Small intestine (tissue), 7 donors: ENCODE results near the gene NPR2. TPM values are rescaled to one million over a fixed set of nuclear protein-coding genes. Genes with fewer than 3 reads are reported as not detected.

Experiments
- DNase-seq, 2 donors: peaks; one replicate each; pipeline versions ENCODE4 v3.0.0 to v3.0.0-alpha.2; 2013
- FAIRE-seq: peaks from 2 replicates; lab custom pipeline; 2012; peaks lifted over from hg19 to GRCh38; lab: Jason Lieb, UNC
- H3K27ac ChIP-seq, 3 donors: one replicate each; pipeline ENCODE4 v1.5.1; 2013; ENCODE audit warnings: low read length in 2 of 3, mild to moderate bottlenecking in 2 of 3, control low read depth in 1 of 3, inconsistent platforms in 1 of 3, low read depth in 1 of 3, moderate library complexity in 1 of 3
- H3K27me3 ChIP-seq, 3 donors: one replicate each; pipeline ENCODE4 v1.6.1; 2013; ENCODE audit warnings: low read length in 3 of 3, inconsistent platforms in 1 of 3; ENCODE audit not compliant: control insufficient read depth in 3 of 3, insufficient read depth in 3 of 3
- H3K36me3 ChIP-seq, 3 donors: one replicate each; pipeline ENCODE4 v1.6.1; 2013; ENCODE audit warnings: low read length in 3 of 3, inconsistent platforms in 1 of 3, low read depth in 1 of 3, mild to moderate bottlenecking in 1 of 3, moderate library complexity in 1 of 3; ENCODE audit not compliant: control insufficient read depth in 3 of 3, insufficient read depth in 2 of 3
- H3K4me1 ChIP-seq, 3 donors: one replicate each; pipeline ENCODE4 v1.6.1; 2013; ENCODE audit warnings: low read length in 2 of 3, inconsistent platforms in 1 of 3, low read depth in 1 of 3, mild to moderate bottlenecking in 1 of 3, moderate library complexity in 1 of 3; ENCODE audit not compliant: control insufficient read depth in 3 of 3, insufficient read depth in 2 of 3
- H3K4me3 ChIP-seq, 3 donors: one replicate each; pipeline ENCODE4 v1.5.1; 2013; ENCODE audit warnings: low read length in 3 of 3, control low read depth in 1 of 3, inconsistent platforms in 1 of 3, low read depth in 1 of 3, mild to moderate bottlenecking in 1 of 3, moderate library complexity in 1 of 3
- H3K9me3 ChIP-seq, 2 donors: one replicate each; pipeline ENCODE4 v1.6.1; 2013; ENCODE audit warnings: low read depth in 1 of 2, low read length in 1 of 2; ENCODE audit not compliant: control insufficient read depth in 2 of 2, insufficient read depth in 1 of 2
- WGBS, 3 donors: extraction: QIAGEN DNeasy Blood & Tissue Kit; methylation state at CpG; one replicate each; pipeline ENCODE4 v1.1.7; 2013; 5-methylcytosine and 5-hydroxymethylcytosine counted together
- polyA plus RNA-seq, 4 donors: library from polyadenylated mRNA; stranded (reverse) in 3 of 4; unstranded in 1 of 4; fragments of 200-250 nt in 3 of 4; fragments of 120-200 nt in 1 of 4; gene quantifications; one replicate each; pipeline versions ENCODE4 v1.2.1 to v1.2.3, GENCODE V29; 2013
- donor health status: healthy with polysubstance abuse.
- donor health status: control.
- donor health status: control.
- donor health status: Bipolar disorder and iron deficiency.
- donor health status: healthy.

NPR2 gene
- polyA plus RNA-seq, 4 donors: 0.89 to 12.0 (median 4.9) TPM

DNA sequence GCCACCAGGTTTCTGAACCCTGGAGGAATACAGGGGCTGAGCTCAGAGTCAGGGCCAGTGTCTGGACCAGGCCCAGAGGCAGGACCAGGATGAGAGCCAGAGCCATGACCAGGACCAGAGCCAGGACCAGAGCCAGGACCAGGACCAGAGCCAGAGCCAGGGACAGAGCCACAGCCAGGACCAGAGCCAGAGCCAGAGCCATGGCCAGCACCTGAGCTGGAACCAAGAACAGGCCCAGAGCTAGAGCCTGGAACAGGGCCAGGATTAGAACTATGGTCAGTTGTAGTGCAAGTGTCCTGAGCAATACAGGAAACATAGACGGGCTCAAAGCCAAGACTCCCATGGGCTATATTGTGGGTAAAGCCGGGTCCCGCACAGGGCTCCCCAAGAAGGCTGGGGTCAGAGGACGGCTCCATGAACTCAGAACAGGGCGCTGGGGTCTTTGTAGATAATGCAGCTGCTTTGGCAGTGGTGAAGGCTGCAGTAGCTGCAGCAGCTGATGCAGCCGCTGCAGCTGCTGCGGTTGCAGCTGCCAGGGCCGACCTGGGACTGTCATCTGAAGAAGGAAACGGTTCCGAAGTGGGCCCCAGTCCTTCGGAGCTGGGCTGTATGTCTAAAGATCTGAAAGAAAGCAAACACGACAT is 20.1 kb downstream of the NPR2 start:
- Histone ChIP-seq H3K27me3 (no peaks in the 10 kb centered on the region), H3K36me3 (peaks cover 0 to 35% (median 0%) of the 10 kb centered on the region in 3 donors), H3K4me3 (peak overlapping the region in 2 of 3 donors; percentile 21 to 46), H3K9me3 (no peaks in the 10 kb centered on the region), H3K4me1 (peaks cover 6 to 24% (median 10%) of the 10 kb centered on the region in 3 donors), H3K27ac (peak overlapping the region; percentile 57 to 83 (median 65))
- 8 to 11% (median 11%) methylated on average over 12 of the region's 12 CpGs for WGBS, 3 donors
- FAIRE-seq (no peak), DNase-seq (no peak)

DNA sequence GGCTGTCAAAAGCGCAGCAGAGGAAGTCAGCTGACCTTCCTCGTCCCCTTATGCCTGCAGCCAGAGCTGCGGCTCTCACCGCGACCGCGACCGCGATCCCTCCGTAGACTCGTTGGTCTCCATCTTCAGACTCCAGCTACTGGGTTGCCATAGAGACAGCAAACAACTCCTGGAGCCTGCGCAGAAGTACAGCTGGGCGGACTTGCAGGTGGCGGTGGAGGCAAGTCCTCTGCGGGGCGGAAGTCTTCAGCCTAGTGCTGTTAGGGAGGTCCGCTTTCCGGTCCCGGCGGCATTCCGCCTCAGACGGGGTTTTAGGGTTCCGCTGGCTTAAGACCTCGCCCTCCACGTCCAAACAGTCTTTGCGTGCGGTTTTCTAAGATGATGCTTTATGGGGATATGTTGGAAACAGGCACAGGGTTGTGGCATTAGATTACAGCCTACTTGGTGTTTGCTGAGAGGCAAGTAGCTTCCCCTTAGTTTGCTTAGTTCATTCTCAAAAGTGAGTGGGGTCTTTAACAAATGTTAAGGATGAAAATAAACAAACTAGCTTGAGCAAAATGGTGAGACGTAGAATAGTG is 20.7 kb downstream of the NPR2 start, which contains the start of gene SPAG8:
Gene SPAG8, minus strand, starts transcription at position 238 of the 578 bp plus-strand sequence. Its CDS starts 115 bp downstream, at position 123.
- H3K9me3 ChIP-seq: no peaks in the 10 kb centered on the region
- DNase-seq: peak; percentile 95 to 97
- peaks cover 0 to 30% (median 0%) of the 10 kb centered on the region in 3 donors for H3K36me3 ChIP-seq
- peaks cover 6 to 24% (median 10%) of the 10 kb centered on the region in 3 donors for H3K4me1 ChIP-seq
- H3K4me3 ChIP-seq: peak within 1 kb of the TSS in 2 of 3 donors; percentile 21 to 46
- 1 to 2% (median 2%) methylated on average over 27 to 28 of the region's 28 CpGs for WGBS, 3 donors
- H3K27ac ChIP-seq: peak within 1 kb of the TSS; percentile 65 to 98 (median 83)
- FAIRE-seq: no peak
- H3K27me3 ChIP-seq: no peaks in the 10 kb centered on the region

DNA sequence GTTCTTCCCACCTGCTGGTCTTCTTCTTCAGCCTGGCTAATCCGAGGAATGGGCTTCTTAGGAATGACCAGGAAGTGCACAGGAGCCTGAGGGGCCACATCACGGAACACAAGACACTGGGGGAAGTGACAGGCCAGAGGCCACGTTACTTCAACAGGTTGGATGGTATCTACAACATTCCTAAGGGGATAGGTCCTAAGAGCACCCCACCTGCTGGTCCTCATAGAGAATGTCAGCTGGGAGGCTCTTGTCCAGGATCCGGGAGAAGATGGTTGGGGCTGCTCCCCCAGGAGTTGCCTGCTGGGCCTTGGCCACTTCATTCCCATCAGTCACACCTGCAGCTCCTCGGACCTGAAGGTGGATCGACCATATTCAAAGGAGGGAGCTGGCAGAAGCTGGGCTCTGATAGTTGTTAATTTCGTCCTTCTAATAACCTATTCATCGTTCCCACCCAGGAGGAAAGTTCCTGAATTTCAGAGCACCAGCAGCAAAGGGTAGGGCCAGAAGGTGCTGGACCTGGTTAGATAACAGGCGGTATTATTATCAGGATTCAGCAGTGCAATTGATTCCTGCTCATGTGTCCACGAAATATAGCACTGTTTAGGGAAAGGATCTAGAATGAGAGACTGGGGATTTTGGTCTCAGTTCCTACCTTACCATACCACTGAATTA is 22.2 kb downstream of the NPR2 start:
- Histone ChIP-seq H3K4me1 (peaks cover 6 to 24% (median 10%) of the 10 kb centered on the region in 3 donors), H3K27ac (peak overlapping the region; percentile 92 to 98 (median 98)), H3K27me3 (no peaks in the 10 kb centered on the region), H3K4me3 (no peak overlapping the region), H3K9me3 (no peaks in the 10 kb centered on the region), H3K36me3 (peaks cover 0 to 25% (median 0%) of the 10 kb centered on the region in 3 donors)
- WGBS, 3 donors: 41 to 72% (median 61%) methylated on average over 10 of the region's 10 CpGs
- no peak for FAIRE-seq
- peak; percentile 48 to 54 for DNase-seq

- WGBS, 3 donors: 2 to 6% (median 3%) methylated on average over 25 to 29 of the region's 29 CpGs
- H3K9me3 ChIP-seq: no peaks in the 10 kb centered on the region
- peaks cover 0 to 19% (median 0%) of the 10 kb centered on the region in 3 donors for H3K36me3 ChIP-seq
- FAIRE-seq: no peak
- DNase-seq: peak; percentile 82 to 86
- peak overlapping the region; percentile 70 to 88 (median 71) for H3K4me3 ChIP-seq
- H3K27me3 ChIP-seq: no peaks in the 10 kb centered on the region
- peak overlapping the region; percentile 92 to 98 (median 98) for H3K27ac ChIP-seq
- peaks cover 6 to 24% (median 10%) of the 10 kb centered on the region in 3 donors for H3K4me1 ChIP-seq
Observed at GRCh38 chr9:35814106-35814840, 22.9 kb downstream of the NPR2 start.

GRCh38 chr9:35814841-35815543 is 23.6 kb downstream of the NPR2 start, which contains the start of gene HINT2:
TSS of gene HINT2 (minus strand) at chr9:35815042. CDS start at chr9:35814979, 63 bp downstream.
- FAIRE-seq (peak; percentile 96), DNase-seq (peak; percentile 97 to 99)
- Histone ChIP-seq H3K27me3 (no peaks in the 10 kb centered on the region), H3K27ac (peak within 1 kb of the TSS; percentile 92 to 98 (median 98)), H3K36me3 (peaks cover 0 to 14% (median 0%) of the 10 kb centered on the region in 3 donors), H3K4me3 (peak within 1 kb of the TSS; percentile 70 to 88 (median 71)), H3K4me1 (peaks cover 6 to 24% (median 10%) of the 10 kb centered on the region in 3 donors), H3K9me3 (no peaks in the 10 kb centered on the region)
- 0% methylated on average over 41 to 52 of the region's 52 CpGs for WGBS, 3 donors

- no peaks in the 10 kb centered on the region for H3K36me3 ChIP-seq
- DNase-seq (no peak), FAIRE-seq (no peak)
- H3K9me3 ChIP-seq: no peaks in the 10 kb centered on the region
- H3K4me3 ChIP-seq: no peak overlapping the region
- no peaks in the 10 kb centered on the region for H3K27me3 ChIP-seq
- H3K27ac ChIP-seq: no peak overlapping the region
- WGBS, 3 donors: 68 to 81% (median 75%) methylated on average over 1 of the region's 1 CpG
- peaks cover 4 to 21% (median 10%) of the 10 kb centered on the region in 3 donors for H3K4me1 ChIP-seq
Observed at GRCh38 chr9:35816708-35817107, 25.3 kb downstream of the NPR2 start.

GRCh38 chr9:35818341-35818740 is 26.9 kb downstream of the NPR2 start:
- Histone ChIP-seq H3K27me3 (no peaks in the 10 kb centered on the region), H3K4me1 (peaks cover 0 to 10% (median 2%) of the 10 kb centered on the region in 3 donors), H3K9me3 (no peaks in the 10 kb centered on the region), H3K27ac (no peak overlapping the region), H3K4me3 (no peak overlapping the region), H3K36me3 (no peaks in the 10 kb centered on the region)
- DNase-seq: no peak
- no peak for FAIRE-seq
- WGBS, 3 donors: 80 to 100% (median 97%) methylated on average over 3 of the region's 3 CpGs
